Caco-2 (cell line): ENCODE measurements around the gene RIMS1. TPM values are rescaled to one million over a fixed set of nuclear protein-coding genes. Genes with fewer than 3 reads are reported as not detected.

Experiments
- BruUV-seq: library from RNA; stranded (reverse); fragments of 400-500 nt; replicated peaks from 2 replicates; lab custom pipeline; 2021; lab: Mats Ljungman, UMichigan
- CTCF ChIA-PET: fragments of 300-600 bp; sonication (Branson Sonifier 250); formaldehyde crosslinking; loops from one replicate; lab custom pipeline; 2022; ENCODE audit warnings: antibody characterized with exemption; lab: Charles Lee
- POLR2A ChIA-PET: fragments of 300-600 bp; sonication (Branson Sonifier 250); formaldehyde crosslinking; loops from one replicate; lab custom pipeline; 2022; ENCODE audit warnings: antibody characterized with exemption; lab: Charles Lee
- DNase-seq, 2 experiments: peaks; one replicate each; pipeline versions ENCODE4 v3.0.0 to v3.0.0-alpha.2; 2020 to 2022
- H3K27me3 ChIP-seq: replicated peaks from 2 replicates; pipeline ENCODE4 v1.6.0; 2011; ENCODE audit warnings: low read length; ENCODE audit not compliant: control insufficient read depth, insufficient read depth
- H3K36me3 ChIP-seq: 2 replicates; pipeline ENCODE4 v1.5.1; 2011; ENCODE audit warnings: low read length; ENCODE audit not compliant: control insufficient read depth, insufficient read depth
- H3K4me1 ChIP-seq: fragments of 250-450 bp; sonication (Bioruptor Pico); 2 replicates; pipeline ENCODE4 v1.5.1; 2020; ENCODE audit warnings: mild to moderate bottlenecking
- H3K4me3 ChIP-seq: 2 replicates; pipeline ENCODE4 v1.5.1; 2011; ENCODE audit warnings: low read depth, mild to moderate bottlenecking, control low read depth, low read length
- H3K9me3 ChIP-seq: fragments of 250-450 bp; sonication (Bioruptor Pico); 2 replicates; pipeline ENCODE4 v1.5.1; 2020; ENCODE audit warnings: mild to moderate bottlenecking, moderate library complexity
- H3K27ac Mint-ChIP-seq: one replicate; pipeline ENCODE4 v1.8.0; 2022; ENCODE audit warnings: mixed read lengths; ENCODE audit not compliant: unreplicated experiment
- H3K27me3 Mint-ChIP-seq: one replicate; pipeline ENCODE4 v1.8.0; 2022; ENCODE audit warnings: mixed read lengths; ENCODE audit not compliant: insufficient read depth, unreplicated experiment
- H3K36me3 Mint-ChIP-seq: one replicate; pipeline ENCODE4 v1.8.0; 2022; ENCODE audit warnings: mild to moderate bottlenecking, mixed read lengths; ENCODE audit not compliant: insufficient read depth, unreplicated experiment
- H3K4me1 Mint-ChIP-seq: one replicate; pipeline ENCODE4 v1.8.0; 2022; ENCODE audit warnings: low read depth, mixed read lengths; ENCODE audit not compliant: unreplicated experiment
- H3K4me3 Mint-ChIP-seq: one replicate; pipeline ENCODE4 v1.8.0; 2022; ENCODE audit warnings: mild to moderate bottlenecking, moderate library complexity, mixed read lengths; ENCODE audit not compliant: unreplicated experiment
- H3K9me3 Mint-ChIP-seq: one replicate; pipeline ENCODE4 v1.8.0; 2022; ENCODE audit warnings: mixed read lengths; ENCODE audit not compliant: unreplicated experiment
- CTCF ChIP-seq, 2 experiments: fragments of 200-600 bp in 1 of 2; IDR thresholded peaks; 1 replicate in 1 of 2; 2 replicates in 1 of 2; pipeline versions ENCODE4 v1.5.1 to v1.8.0; 2011 to 2022; ENCODE audit warnings: antibody characterized with exemption in 1 of 2, control low read depth in 1 of 2, inconsistent platforms in 1 of 2, low read depth in 1 of 2, low read length in 1 of 2, mild to moderate bottlenecking in 1 of 2, moderate library complexity in 1 of 2; ENCODE audit not compliant: insufficient read depth in 1 of 2, severe bottlenecking in 1 of 2, unreplicated experiment in 1 of 2
- intact Hi-C: fragments of 100-400 bp; cut with micrococcal nuclease; formaldehyde crosslinking; loops from one replicate; pipeline ENCODE4 v1.10.0; 2022; ENCODE audit not compliant: unreplicated experiment
- total RNA-seq: library from RNA; stranded (reverse); gene quantifications from 2 replicates; pipeline ENCODE4 v1.2.3, GENCODE V29; 2022

Gene RIMS1
- total RNA-seq, 1 experiment from 2014 or later = 3.4 TPM

- no peak overlapping the region for H3K27ac Mint-ChIP-seq
- H3K4me1 Mint-ChIP-seq = no peaks in the 10 kb centered on the region
- no TSS peak for BruUV-seq
- H3K9me3 ChIP-seq = no peaks in the 10 kb centered on the region
- ChIA-PET POLR2A (no interaction called here), CTCF (no interaction called here)
- no peaks in the 10 kb centered on the region for H3K4me1 ChIP-seq
- no peaks in the 10 kb centered on the region for H3K9me3 Mint-ChIP-seq
- TF ChIP-seq CTCF (IDR thresholded peaks at IDR 0.05; ENCODE audit: insufficient read depth in 1 of 2, low read depth in 1 of 2, low read length in 1 of 2, severe bottlenecking in 1 of 2, unreplicated experiment in 1 of 2) = no peak
- H3K27me3 ChIP-seq = no peaks in the 10 kb centered on the region
- H3K27me3 Mint-ChIP-seq = peaks cover 7% of the 10 kb centered on the region
- H3K36me3 ChIP-seq = no peaks in the 10 kb centered on the region
- intact Hi-C loops = no loop called here
- H3K4me3 Mint-ChIP-seq = no peak overlapping the region
- H3K36me3 Mint-ChIP-seq = no peaks in the 10 kb centered on the region
- H3K4me3 ChIP-seq = no peak overlapping the region
- DNase-seq = no peak
These were observed 319.1 kb downstream of the RIMS1 start for GRCh38 chr6:72205500-72205899.

DNA sequence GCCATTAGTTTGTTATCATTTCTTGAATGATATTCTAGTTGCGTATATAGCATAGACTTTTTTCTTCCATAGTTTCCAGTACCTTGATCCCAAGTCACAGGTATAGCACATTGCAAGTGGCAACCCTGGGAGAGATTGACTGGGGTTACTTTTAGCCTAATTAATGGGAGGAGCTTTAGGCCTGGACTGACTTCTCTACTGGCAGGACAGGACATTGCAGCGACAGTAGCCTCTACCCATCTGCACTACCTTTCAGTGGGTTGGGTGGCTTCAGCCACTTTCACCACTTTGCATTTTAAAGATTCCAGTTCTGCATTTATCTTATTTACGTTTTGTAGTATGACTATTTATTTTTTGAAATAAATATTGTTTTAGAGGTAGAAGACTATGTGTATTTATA is 320.3 kb downstream of the RIMS1 start:
- H3K9me3 ChIP-seq = no peaks in the 10 kb centered on the region
- no peak for TF ChIP-seq CTCF (IDR thresholded peaks at IDR 0.05; ENCODE audit: insufficient read depth in 1 of 2, low read depth in 1 of 2, low read length in 1 of 2, severe bottlenecking in 1 of 2, unreplicated experiment in 1 of 2)

DNA sequence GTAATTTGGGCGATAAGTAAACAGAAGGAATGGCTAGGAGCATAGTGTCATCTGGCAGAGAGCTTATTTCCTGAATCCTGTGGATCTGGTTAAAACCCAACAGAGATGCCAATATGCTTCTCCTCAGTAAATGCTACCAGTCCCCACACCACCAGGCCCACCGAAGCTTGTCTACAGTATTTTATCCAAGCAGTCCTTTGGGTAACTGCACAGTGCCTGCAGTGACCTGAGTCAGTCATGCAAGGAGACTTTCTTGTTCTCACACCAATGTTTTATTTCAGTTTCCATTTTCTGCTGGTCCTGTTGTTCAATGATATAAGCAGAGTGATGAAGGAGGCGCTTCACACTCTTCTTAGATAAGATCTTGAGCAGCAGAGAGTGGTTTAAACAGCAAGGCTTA is 326.3 kb downstream of the RIMS1 start:
- no peaks in the 10 kb centered on the region for H3K4me1 Mint-ChIP-seq
- Histone ChIP-seq H3K9me3 (no peaks in the 10 kb centered on the region), H3K4me1 (peaks cover 9% of the 10 kb centered on the region; the same call in 1 of the 2 replicates), H3K27me3 (no peaks in the 10 kb centered on the region), H3K36me3 (no peaks in the 10 kb centered on the region), H3K4me3 (no peak overlapping the region)
- ChIA-PET CTCF (no interaction called here), POLR2A (no interaction called here)
- no peak overlapping the region for H3K4me3 Mint-ChIP-seq
- no peaks in the 10 kb centered on the region for H3K36me3 Mint-ChIP-seq
- H3K9me3 Mint-ChIP-seq = no peaks in the 10 kb centered on the region
- TF ChIP-seq CTCF (IDR thresholded peaks at IDR 0.05; ENCODE audit: insufficient read depth in 1 of 2, low read depth in 1 of 2, low read length in 1 of 2, severe bottlenecking in 1 of 2, unreplicated experiment in 1 of 2) = no peak
- DNase-seq = no peak
- H3K27me3 Mint-ChIP-seq = no peaks in the 10 kb centered on the region
- no peak overlapping the region for H3K27ac Mint-ChIP-seq
- intact Hi-C loops = no loop called here
- no TSS peak for BruUV-seq

More for the DNA sequence above, 320.3 kb downstream of the RIMS1 start:
- intact Hi-C loops = no loop called here
- Histone ChIP-seq H3K36me3 (no peaks in the 10 kb centered on the region), H3K4me3 (no peak overlapping the region), H3K27me3 (no peaks in the 10 kb centered on the region), H3K4me1 (no peaks in the 10 kb centered on the region)
- Mint-ChIP-seq H3K9me3 (no peaks in the 10 kb centered on the region), H3K4me1 (no peaks in the 10 kb centered on the region), H3K27ac (no peak overlapping the region), H3K36me3 (no peaks in the 10 kb centered on the region), H3K27me3 (peaks cover 6% of the 10 kb centered on the region), H3K4me3 (no peak overlapping the region)
- CTCF ChIA-PET = no interaction called here
- DNase-seq = no peak
- no TSS peak for BruUV-seq
- POLR2A ChIA-PET = no interaction called here
